LNCaP clone FGC (cell line): ENCODE measurements around the gene CELSR1.

Source experiments
- DNase-seq: peaks from one replicate; pipeline ENCODE4 v3.0.0-alpha.2; 2011; ENCODE audit warnings: low read depth
- H3K4me3 ChIP-seq: 2 replicates; pipeline ENCODE4 v1.5.1; 2011; ENCODE audit warnings: mild to moderate bottlenecking, low read depth, low read length, control low read depth
- TF ChIP-seq, protein P1 (sequence below): IDR thresholded peaks from 2 replicates; pipeline ENCODE4 v1.5.1; 2012; ENCODE audit warnings: mild to moderate bottlenecking; ENCODE audit not compliant: control insufficient read depth, insufficient read depth; ENCODE audit errors: extremely low read depth

Gene CELSR1

DNA sequence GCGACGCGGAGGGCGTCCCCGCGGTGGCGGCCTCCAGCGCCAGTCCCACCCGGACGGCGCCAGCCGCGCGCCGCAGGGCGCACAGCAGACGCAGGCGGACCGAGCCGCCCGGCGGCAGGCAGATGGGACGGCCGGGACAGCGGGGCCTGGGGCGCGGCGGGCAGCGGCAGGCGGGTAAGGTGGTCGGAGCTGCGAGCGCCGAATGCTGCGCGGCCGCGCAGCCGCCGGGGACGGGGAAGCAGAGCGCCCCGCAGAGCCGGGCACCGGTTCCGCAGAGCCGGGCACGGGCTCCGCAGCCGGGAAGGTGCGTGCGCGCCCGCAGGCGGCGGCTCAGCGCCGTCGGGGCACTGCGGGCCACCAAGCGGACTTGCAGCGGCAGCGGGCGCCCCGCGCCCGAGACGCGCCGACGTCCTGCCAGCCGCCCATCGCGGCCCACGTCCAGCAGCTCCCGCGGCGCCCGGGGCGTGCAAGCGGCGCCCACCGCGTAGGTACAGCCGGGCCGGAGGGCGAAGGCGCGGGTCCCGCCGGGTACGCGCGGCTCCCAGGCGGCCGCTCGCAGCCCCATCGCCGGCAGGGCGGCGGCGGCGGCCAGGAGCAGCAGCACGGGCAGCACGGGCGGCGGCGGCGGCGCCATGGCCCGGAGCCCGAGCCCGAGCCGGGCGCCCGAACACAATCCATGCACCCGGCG, 739 bp downstream of the CELSR1 start:
- H3K4me3 ChIP-seq, result no peak overlapping the region; the same call in 1 of the 2 replicates
- DNase-seq, result no peak
- TF ChIP-seq, protein P1, sequence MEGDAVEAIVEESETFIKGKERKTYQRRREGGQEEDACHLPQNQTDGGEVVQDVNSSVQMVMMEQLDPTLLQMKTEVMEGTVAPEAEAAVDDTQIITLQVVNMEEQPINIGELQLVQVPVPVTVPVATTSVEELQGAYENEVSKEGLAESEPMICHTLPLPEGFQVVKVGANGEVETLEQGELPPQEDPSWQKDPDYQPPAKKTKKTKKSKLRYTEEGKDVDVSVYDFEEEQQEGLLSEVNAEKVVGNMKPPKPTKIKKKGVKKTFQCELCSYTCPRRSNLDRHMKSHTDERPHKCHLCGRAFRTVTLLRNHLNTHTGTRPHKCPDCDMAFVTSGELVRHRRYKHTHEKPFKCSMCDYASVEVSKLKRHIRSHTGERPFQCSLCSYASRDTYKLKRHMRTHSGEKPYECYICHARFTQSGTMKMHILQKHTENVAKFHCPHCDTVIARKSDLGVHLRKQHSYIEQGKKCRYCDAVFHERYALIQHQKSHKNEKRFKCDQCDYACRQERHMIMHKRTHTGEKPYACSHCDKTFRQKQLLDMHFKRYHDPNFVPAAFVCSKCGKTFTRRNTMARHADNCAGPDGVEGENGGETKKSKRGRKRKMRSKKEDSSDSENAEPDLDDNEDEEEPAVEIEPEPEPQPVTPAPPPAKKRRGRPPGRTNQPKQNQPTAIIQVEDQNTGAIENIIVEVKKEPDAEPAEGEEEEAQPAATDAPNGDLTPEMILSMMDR, result no peak

DNA sequence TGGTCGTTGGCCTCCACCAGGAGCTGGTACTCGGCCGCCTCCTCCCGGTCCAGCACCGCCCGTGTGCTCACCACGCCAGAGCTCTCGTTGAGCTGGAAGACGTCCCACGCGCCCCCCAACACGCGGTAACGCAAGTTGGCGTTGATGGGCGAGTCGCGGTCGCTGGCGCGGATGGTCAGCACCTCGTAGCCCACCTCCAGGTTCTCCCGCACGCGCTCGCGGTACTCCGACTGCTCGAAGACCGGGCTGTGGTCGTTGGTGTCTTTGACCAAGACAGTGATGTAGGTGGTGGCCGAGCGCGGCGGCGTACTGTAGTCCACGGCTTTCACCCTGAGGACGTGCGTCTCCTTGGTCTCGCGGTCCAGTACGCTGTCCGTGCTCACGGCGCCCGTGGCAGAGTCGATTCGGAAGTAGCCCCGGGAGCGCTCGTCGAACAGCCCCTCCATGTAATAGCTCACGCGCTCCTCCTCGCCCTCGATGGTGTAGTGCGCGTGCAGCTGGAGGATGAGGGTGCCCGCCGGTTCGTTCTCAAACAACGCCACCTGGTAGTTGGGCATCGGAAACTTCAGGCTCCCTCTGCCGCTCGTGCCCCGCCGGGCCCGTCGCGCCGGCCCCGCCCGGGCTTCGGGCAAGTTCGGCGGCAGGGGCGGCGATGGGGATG, 1.4 kb downstream of the CELSR1 start:
- no peak overlapping the region for H3K4me3 ChIP-seq
- TF ChIP-seq, protein P1, result no peak
- no peak for DNase-seq

DNA sequence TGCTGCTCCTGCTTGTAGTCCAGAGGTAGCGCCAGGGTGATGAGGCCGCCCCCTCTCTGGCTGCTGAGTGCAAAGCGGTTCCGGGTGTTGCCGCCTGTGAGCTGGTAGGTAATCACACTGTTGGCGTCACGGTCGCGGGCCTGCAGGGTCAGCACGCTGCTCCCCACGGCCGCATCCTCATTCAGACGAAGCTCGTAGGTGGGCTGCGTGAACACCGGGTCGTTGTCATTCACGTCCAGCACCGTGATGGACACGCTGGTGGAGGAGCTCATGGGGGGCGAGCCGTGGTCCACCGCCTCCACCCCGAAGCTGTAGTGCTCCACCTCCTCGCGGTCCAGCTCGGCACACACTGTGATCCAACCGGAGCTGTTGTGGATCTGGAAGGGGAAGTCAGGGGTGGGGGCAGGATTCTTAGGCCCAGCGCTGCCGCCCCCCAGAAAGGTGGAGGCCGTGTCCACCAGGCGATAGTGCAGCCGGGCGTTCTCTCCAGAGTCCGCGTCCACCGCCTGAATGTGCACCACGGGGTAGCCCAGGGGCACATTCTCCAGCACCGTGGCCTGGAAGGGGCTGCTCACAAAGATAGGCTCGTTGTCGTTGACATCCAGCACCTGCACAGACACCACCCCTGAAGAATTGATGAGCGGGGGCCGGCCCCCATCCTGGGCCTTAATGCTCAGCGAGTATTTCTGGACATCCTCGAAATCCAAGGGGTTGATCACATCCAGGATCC, 2.4 kb downstream of the CELSR1 start:
- DNase-seq, result no peak
- TF ChIP-seq, protein P1, result no peak
- no peak overlapping the region for H3K4me3 ChIP-seq

DNA sequence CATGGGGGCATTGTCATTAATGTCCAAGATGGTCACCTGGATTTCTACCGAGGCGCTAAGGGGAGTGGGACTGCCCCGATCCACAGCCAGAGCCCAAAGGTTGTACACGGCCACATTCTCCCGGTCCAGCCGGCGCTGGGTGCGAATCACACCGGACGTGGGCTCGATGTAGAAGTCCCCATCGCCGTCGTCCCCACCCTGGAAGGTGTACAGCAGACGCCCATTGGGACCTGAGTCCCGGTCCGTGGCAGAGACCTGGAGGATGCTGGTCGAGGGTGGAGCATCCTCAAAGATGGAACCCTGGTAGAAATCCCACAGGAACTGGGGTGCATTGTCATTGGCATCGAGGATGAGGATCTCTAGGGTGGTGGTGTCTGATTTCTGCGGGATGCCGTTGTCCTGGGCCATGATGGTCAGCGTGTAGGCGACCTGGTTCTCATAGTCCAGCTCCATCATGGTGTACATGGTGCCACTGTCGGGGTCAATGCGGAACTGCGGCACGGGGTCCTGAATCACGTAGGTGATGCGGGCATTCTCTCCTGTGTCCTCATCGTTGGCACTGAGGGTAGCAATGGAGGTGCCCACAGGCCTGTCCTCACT, 3.1 kb downstream of the CELSR1 start:
- TF ChIP-seq, protein P1, result no peak
- DNase-seq, result no peak
- no peak overlapping the region for H3K4me3 ChIP-seq

DNA sequence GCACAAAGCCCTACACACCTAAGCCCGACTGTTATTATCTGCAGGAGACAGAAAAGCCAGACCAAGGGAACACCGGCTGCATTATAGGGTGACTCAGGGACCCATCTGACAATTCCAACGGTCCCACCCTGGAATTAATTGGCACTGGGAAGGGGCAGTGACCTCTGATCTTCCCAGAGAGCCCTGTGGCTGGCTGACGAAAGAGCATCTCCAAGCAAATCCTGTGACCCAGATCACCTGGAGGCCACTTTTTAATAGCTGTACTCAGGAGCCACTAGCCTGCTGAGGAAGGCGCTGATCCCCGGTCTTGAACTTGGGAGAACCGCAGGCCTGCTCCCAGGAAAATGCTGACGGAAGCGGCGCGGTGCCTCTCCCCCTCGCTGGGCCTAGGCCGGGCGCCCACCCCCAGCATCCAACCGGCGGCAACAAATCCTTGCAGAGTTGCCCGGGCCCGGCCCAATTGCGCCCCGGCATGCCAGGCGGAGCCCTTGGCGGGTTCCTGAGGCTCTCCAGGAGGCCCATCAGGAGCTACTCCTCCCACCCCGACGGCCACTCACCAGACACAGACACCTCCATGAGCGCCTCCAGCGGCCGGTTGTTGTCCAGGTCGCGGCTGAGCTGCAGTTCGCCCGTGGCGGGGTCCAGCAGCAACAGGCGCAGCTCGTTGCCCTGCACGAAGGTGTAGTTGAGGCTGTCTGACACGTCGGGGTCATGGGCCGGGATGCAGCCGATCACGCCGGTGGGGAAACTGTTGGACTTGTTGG, 4.2 kb downstream of the CELSR1 start:
- TF ChIP-seq, protein P1, result no peak
- no peak overlapping the region for H3K4me3 ChIP-seq
- no peak for DNase-seq

DNA sequence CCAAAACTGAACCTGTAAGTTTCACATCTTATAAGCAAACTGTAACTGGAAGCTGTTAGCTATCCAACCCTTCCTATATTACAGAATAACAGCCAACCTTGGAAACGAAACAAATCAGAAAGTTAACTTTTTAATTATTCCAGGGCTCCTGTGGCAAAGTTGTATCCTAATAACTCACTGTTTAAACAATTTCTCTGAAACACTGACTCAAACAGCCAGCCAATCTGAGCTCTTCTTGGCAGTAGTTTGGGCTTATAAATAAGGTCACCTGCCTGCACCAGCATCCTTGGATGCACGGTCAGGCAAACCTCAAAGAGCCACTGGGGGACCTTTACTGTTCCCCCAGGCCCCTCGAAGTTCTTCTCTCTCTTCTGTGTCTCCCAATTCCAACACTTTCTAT, 5.0 kb downstream of the CELSR1 start:
- no peak overlapping the region for H3K4me3 ChIP-seq
- TF ChIP-seq, protein P1, result no peak

More for the DNA sequence above, 5.0 kb downstream of the CELSR1 start:
- no peak for DNase-seq
